ENCODE results near the gene CHST11.
"Not testable (repeated sequence)": the region's sequence is repeated elsewhere in the genome, so short reads cannot be mapped to it uniquely, and the experiment has no call there.

The CHST11 gene

GRCh38 chr12:104567832-104568486 is 111.2 kb downstream of the CHST11 start:
- no peak for DNase-seq

GRCh38 chr12:104568487-104568868 is 111.7 kb downstream of the CHST11 start:
- DNase-seq, result no peak

- DNase-seq, result peak in 1 of 2 donors; percentile 26
Observed at GRCh38 chr12:104568935-104569334, 112.2 kb downstream of the CHST11 start.

GRCh38 chr12:104569346-104570173 is 112.8 kb downstream of the CHST11 start:
- DNase-seq, result peak; percentile 84 to 88

- no peak for DNase-seq
Observed at GRCh38 chr12:104570174-104570907, 113.6 kb downstream of the CHST11 start.

GRCh38 chr12:104571328-104571727 is 114.6 kb downstream of the CHST11 start:
- DNase-seq, result no peak

GRCh38 chr12:104574353-104574752 is 117.6 kb downstream of the CHST11 start:
- DNase-seq, result not testable (repeated sequence)

- not testable (repeated sequence) for DNase-seq
Observed at GRCh38 chr12:104574758-104575157, 118.0 kb downstream of the CHST11 start.

- peak in 1 of 2 donors; percentile 64 for DNase-seq
Observed at GRCh38 chr12:104575442-104576186, 118.9 kb downstream of the CHST11 start.

GRCh38 chr12:104576187-104576778 is 119.5 kb downstream of the CHST11 start:
- DNase-seq, result no peak

GRCh38 chr12:104576980-104577580 is 120.3 kb downstream of the CHST11 start:
- no peak for DNase-seq

GRCh38 chr12:104577581-104577981 is 120.8 kb downstream of the CHST11 start:
- DNase-seq, result peak; percentile 31 to 73

GRCh38 chr12:104578453-104578852 is 121.7 kb downstream of the CHST11 start:
- peak in 1 of 2 donors; percentile 42 for DNase-seq

GRCh38 chr12:104579718-104580495 is 123.2 kb downstream of the CHST11 start:
- DNase-seq, result no peak

GRCh38 chr12:104581005-104581570 is 124.3 kb downstream of the CHST11 start:
- no peak for DNase-seq

GRCh38 chr12:104582739-104583138 is 126.0 kb downstream of the CHST11 start:
- DNase-seq, result no peak

- peak; percentile 38 to 57 for DNase-seq
Observed at GRCh38 chr12:104583301-104583700, 126.6 kb downstream of the CHST11 start.

- no peak for DNase-seq
Observed at GRCh38 chr12:104585448-104586055, 128.8 kb downstream of the CHST11 start.

GRCh38 chr12:104586351-104586919 is 129.7 kb downstream of the CHST11 start:
- DNase-seq, result no peak

All from inflammatory macrophage treated with lipopolysaccharide for 1 hour (primary cell).